GM10266 (cell line): ENCODE results near the gene ALDH3B2.

Experiments used
- DNase-seq: peaks from one replicate; pipeline ENCODE4 v3.0.0; 2012; ENCODE audit errors: extremely low spot score
- TF ChIP-seq, protein P1 (sequence below): IDR thresholded peaks from 2 replicates; pipeline ENCODE4 v1.5.1; 2012; ENCODE audit warnings: mild to moderate bottlenecking, low read depth; ENCODE audit not compliant: control insufficient read depth, insufficient read depth; ENCODE audit errors: missing control alignments

The ALDH3B2 gene

DNA sequence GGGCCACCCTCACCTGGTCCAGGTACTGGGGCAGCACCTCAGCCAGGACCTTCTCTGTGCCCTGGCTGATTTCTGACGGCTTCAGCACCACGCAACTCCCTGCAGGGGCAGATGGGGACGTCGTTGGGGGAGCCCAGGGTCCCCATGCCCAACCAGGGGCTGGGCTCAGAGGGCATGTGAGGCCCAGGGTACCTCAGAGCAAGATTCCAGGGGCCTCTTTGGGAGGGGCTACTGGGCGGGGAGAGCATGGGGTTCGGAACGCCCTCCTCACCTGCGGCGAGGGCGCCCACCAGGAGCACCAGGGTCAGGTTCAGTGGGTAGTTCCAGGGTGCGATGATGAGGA, 8.1 kb downstream of the ALDH3B2 start:
- TF ChIP-seq, protein P1, sequence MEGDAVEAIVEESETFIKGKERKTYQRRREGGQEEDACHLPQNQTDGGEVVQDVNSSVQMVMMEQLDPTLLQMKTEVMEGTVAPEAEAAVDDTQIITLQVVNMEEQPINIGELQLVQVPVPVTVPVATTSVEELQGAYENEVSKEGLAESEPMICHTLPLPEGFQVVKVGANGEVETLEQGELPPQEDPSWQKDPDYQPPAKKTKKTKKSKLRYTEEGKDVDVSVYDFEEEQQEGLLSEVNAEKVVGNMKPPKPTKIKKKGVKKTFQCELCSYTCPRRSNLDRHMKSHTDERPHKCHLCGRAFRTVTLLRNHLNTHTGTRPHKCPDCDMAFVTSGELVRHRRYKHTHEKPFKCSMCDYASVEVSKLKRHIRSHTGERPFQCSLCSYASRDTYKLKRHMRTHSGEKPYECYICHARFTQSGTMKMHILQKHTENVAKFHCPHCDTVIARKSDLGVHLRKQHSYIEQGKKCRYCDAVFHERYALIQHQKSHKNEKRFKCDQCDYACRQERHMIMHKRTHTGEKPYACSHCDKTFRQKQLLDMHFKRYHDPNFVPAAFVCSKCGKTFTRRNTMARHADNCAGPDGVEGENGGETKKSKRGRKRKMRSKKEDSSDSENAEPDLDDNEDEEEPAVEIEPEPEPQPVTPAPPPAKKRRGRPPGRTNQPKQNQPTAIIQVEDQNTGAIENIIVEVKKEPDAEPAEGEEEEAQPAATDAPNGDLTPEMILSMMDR: no peak
- no peak for DNase-seq

DNA sequence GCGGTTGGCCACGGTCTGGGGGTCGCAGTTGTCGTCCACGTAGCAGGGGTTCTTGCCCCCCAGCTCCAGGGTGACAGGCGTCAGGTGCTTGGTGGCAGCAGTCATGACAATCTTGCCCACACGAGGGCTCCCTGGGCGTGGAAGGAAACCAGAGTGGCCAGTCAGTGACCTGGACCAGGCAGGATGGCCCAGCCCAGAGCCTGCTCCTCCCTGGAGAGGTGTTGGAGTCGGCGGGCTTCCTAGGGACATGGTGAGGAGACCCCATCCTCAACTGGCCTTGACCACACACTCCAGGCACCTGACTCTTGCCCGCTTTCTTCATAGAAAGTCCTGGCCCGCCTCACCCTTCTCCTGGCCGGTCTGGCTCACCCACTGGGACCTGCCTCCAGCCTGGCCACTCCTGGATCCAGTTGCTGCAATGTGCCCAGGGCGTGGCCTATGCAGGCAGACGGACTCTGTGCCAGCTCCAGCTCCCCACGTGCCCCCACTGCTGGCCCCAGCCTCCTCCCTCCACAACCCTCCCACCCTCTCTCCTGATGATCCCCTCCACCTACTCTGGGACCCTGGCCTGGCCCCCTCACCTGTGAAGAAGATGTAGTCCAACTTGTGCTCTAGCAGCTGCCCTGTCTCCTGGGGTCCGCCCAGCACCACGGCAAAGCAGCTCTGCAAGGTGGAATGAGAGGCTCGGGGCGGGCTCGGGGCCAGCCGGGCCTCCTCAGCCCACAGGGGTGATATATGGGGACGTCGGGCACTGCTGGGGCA, 8.7 kb downstream of the ALDH3B2 start:
- peak; percentile 23 for DNase-seq
- TF ChIP-seq, protein P1: peak; percentile 17

DNA sequence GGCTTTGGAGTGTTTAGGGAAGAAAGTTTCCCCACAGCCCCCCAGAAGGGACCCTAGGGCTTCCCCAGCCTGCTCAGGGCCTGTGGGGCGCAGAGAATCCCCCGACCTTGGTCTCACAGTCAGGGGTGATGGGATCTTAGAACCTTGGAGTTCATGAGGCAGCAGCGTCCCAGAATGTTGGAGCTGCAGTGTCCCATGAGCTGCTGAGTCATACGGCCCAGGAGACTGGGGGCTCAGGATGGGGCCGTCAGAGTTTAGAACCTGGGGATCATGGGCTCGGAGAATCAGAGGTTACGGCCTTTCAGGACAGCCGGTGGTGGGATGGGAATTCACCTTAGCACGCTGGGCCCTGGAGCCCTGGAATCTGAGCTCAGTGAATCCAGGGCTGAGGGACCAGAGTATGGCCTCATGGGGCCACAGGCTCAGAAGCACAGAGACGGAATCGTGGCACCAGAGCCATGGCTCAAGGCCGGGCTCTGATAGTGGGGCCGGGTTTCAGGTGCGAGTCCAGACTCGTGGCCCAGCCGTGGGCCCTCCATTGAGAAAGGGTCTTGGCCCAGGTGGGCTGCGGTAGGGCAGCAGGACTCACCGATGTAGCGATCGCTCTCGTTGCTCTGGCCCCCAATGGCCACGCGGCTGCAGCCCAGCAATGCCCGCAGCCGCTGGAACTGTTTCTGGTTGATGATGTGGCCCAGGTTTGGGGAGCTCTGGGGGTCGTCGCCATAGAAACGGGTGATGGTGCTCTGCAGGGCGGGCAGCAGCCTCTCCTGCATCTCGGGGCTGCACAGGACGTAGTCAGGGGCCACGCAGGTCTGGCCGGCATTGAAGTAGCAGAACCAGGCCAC, 9.5 kb downstream of the ALDH3B2 start:
- TF ChIP-seq, protein P1: no peak
- DNase-seq: no peak

DNA sequence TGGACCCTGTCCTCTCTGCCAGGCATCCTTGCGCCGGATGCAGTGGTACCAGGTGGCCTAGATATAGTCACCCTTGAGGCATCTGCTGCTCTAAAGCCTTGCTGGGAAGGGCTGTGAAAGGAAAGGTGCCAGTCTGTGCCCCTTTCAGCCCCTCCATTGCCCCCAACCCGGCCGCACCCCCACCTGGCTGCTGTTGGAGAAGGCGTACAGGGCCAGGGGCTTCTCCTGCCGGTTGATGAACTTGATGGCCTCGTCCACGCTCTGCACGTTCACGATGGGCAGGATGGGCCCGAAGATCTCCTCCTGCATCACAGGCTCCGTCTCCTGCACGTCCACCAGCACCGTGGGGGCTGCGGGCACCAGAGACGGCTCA, 10.2 kb downstream of the ALDH3B2 start:
- no peak for DNase-seq
- TF ChIP-seq, protein P1: no peak

DNA sequence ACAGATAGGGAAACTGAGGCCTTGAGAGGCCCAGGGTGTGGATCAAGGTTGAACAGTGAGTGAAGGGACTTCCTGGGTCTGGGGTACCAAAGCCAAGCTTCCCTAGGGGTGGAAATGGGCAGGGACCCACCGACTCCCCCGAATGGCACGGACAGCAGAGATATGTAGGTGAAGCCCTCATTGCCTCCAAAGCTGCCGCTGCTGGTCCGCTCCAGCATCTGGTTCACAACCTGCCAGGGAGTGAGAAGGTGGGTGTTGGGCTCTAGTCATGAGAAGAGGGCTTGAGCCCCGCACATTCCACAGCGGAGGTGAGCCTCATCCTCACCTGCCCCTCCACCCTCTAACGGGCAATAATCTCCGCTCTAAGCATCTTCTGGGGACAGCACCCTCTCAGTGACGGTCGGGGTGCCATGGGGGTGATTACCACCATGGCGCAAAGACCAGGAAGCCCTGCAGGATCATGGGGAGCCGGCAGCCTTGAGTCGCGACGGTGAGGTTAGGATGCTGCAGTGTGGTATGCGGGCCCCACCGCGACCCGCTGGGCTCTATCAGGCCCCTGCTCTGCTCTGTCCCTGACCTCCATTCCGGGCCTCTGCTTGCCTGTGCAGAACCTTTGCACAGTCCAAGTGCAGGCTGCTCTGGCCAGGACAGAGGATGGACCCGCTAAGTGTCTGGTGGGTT, 10.8 kb downstream of the ALDH3B2 start:
- no peak for DNase-seq
- TF ChIP-seq, protein P1: no peak

DNA sequence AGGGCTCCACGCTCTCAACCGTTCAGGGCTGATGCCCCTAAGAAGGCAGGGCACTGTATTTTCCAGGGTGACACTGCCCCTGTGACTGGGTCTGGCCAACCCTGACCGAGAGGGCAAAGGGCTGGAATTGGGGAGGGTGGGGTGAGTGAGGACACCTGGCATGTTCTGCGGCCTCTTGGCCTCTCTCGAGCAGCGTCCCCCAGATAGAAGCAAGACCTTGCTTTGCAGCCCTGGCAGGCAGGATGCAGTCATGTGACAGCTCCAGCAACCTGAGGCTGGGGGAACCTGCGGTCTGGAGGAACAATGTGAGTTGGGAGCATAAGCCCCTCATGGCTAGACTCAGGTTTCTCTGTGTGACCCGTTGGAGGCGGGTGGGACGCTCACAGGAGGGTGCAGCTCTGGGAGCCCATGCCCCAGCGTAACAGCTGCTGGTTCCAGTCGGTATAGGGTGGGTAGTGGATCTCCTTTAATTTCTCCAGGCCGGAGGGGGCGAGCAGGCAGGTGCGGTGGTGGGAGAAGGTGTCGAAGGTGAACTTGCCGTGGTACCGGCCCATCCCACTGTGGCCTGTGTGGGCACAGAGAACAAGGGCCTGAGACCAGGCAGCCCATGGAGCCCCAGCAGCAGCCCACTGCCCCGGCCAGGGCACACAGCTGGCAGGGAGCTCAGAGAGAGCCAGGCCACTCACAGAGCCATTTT, 11.4 kb downstream of the ALDH3B2 start:
- DNase-seq: no peak
- TF ChIP-seq, protein P1: no peak
